GM21526 (cell line): Measurements from ENCODE around the gene UTS2R.
"Not testable (repeated sequence)": the region's sequence is repeated elsewhere in the genome, so short reads cannot be mapped to it uniquely, and the experiment has no call there.

Source experiments
- ATAC-seq: cut with Tn5 transposase; IDR thresholded peaks from one replicate; pipeline ENCODE4 v1.9.1; 2021; ENCODE audit warnings: moderate library complexity; ENCODE audit not compliant: unreplicated experiment, low FRiP score

The UTS2R gene

GRCh38 chr17:82351254-82351712 is 20.3 kb upstream of the UTS2R start:
- no peak for ATAC-seq

- no peak for ATAC-seq
Observed at GRCh38 chr17:82351713-82352488, 19.7 kb upstream of the UTS2R start.

- no peak for ATAC-seq
Observed at GRCh38 chr17:82353484-82353883, 18.1 kb upstream of the UTS2R start.

GRCh38 chr17:82354804-82355308 is 16.7 kb upstream of the UTS2R start:
- no peak for ATAC-seq

GRCh38 chr17:82355770-82356427 is 15.7 kb upstream of the UTS2R start:
- no peak for ATAC-seq

- no peak for ATAC-seq
Observed at GRCh38 chr17:82356845-82357355, 14.7 kb upstream of the UTS2R start.

- no peak for ATAC-seq
Observed at GRCh38 chr17:82357394-82357793, 14.2 kb upstream of the UTS2R start.

- ATAC-seq = no peak
Observed at GRCh38 chr17:82358465-82359350, 12.9 kb upstream of the UTS2R start, which contains the start of gene TEX19. TSS of gene TEX19 (plus strand) at chr17:82359247. CDS start at chr17:82362151, 2,904 bp downstream.

GRCh38 chr17:82359451-82360074 is 12.0 kb upstream of the UTS2R start:
- not testable (repeated sequence) for ATAC-seq

- ATAC-seq = no peak
Observed at GRCh38 chr17:82361885-82362633, 9.5 kb upstream of the UTS2R start.

GRCh38 chr17:82365606-82366295 is 5.8 kb upstream of the UTS2R start:
- no peak for ATAC-seq

- no peak for ATAC-seq
Observed at GRCh38 chr17:82366749-82367148, 4.8 kb upstream of the UTS2R start.

- ATAC-seq = no peak
Observed at GRCh38 chr17:82367724-82368524, 3.6 kb upstream of the UTS2R start.

- ATAC-seq = no peak
Observed at GRCh38 chr17:82369211-82369610, 2.4 kb upstream of the UTS2R start.

GRCh38 chr17:82370471-82371332 is 863 bp upstream of the UTS2R start:
- no peak for ATAC-seq

- ATAC-seq = no peak
Observed at GRCh38 chr17:82372249-82373071, 895 bp downstream of the UTS2R start.
